ENCODE data around the gene MAST2. TPM values are rescaled to one million over a fixed set of nuclear protein-coding genes. Genes with fewer than 3 reads are reported as not detected.

Gene MAST2
- total RNA-seq (2012; rRNA removed) (12.5 and 14.2 TPM in 2 replicates), polyA plus RNA-seq (2012; rRNA removed) (41.0 and 44.0 TPM in 2 replicates), Bru-seq, nascent RNA (percentile 76 among the genes with signal in this experiment), BruChase-seq, experiment 1, labeled RNA remaining after a 6-hour chase (percentile 72 among the genes with signal in this experiment), BruChase-seq, experiment 2, labeled RNA remaining after a 2-hour chase (percentile 69 among the genes with signal in this experiment)
- 14.5 and 18.4 TPM in 2 replicates for polyA plus RNA-seq (2012; cell fraction: cytosol; rRNA removed)
- polyA plus RNA-seq (2012; cell fraction: nucleus; rRNA removed; ENCODE audit: low replicate concordance) = 287 and 303 TPM in 2 replicates
- long read RNA-seq, partial matches to known transcripts = 39 of 42 reads
- long read RNA-seq, other reads (novel, unspliced or antisense) = 3 of 42 reads

DNA sequence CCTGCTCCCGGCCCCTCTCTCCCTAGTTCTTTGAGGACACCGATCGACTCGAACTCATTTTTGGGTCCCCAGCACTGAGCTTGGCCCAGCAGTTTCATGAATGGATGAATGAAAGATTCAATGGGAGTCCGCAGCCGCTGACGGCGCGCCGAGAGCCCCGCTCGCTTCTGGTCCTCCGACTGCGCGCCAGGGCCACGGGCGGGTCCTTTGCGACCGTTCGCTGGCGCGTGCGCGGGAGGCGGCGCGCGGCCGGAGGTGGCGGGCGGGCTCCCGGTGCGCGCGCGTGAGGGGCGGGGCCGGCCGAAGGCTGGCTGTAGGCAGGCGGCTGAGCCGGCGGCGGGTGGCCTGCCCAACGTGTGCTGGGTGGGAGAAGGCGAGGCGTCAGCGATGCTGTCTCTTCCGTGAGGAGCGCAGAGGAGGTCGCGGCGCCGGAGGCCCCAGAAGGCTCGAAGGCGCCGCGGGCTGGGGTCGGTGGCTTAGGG is at the start of gene MAST2:
TSS of gene MAST2 (plus strand) at position 314 of the 482 bp plus-strand sequence. CDS start 284 bp downstream, outside the sequence.
- Histone ChIP-seq H2BK15ac (ENCODE audit: low read depth, low read length) (peak within 1 kb of the TSS; percentile 63; the same call in 1 of the 3 replicates), H2AK5ac (ENCODE audit: low read depth, low read length) (peak within 1 kb of the TSS; percentile 78), H3K56ac (ENCODE audit: extremely low read depth, insufficient read depth, low read length) (peak within 1 kb of the TSS; percentile 90), H3K27ac (ENCODE audit: insufficient read depth, low read length) (peak within 1 kb of the TSS; percentile 87), H3K4me1 (ENCODE audit: control insufficient read depth, insufficient read depth, low read length) (peaks cover 5% of the 10 kb centered on the region), H4K8ac (ENCODE audit: low read depth in 2 of 2, low read length in 2 of 2) (peak within 1 kb of the TSS; percentile 73 to 85), H3K9ac (ENCODE audit: low read depth, low read length) (peak within 1 kb of the TSS; percentile 81), H3K18ac (ENCODE audit: low read depth, low read length) (peak within 1 kb of the TSS; percentile 58; the same call in 1 of the 2 replicates), H2BK120ac (ENCODE audit: low read depth, low read length) (peak within 1 kb of the TSS; percentile 54), H4K91ac (ENCODE audit: insufficient read depth, low read depth, low read length) (peak within 1 kb of the TSS; percentile 87), H3K9me3 (ENCODE audit: control insufficient read depth, insufficient read depth, low read length) (no peaks in the 10 kb centered on the region), H2BK20ac (ENCODE audit: low read depth, low read length) (peak within 1 kb of the TSS; percentile 58), H3K14ac (replicated peaks; ENCODE audit: low read depth, low read length) (peak within 1 kb of the TSS; percentile 92), H2AFZ (replicated peaks; ENCODE audit: low read length, poor library complexity) (peak within 1 kb of the TSS; percentile 87), H3K36me3 (ENCODE audit: control insufficient read depth, insufficient read depth, low read length) (peaks cover under 1% of the 10 kb centered on the region; the same call in 1 of the 2 replicates), H3K4ac (ENCODE audit: low read depth, low read length) (peak within 1 kb of the TSS; percentile 75), H4K5ac (ENCODE audit: low read depth, low read length) (peak within 1 kb of the TSS; percentile 26; the same call in 1 of the 2 replicates), H3K4me3 (ENCODE audit: insufficient read depth, low read depth, low read length) (peak within 1 kb of the TSS; percentile 71), H3K4me2 (ENCODE audit: low read depth, low read length) (peak within 1 kb of the TSS; percentile 97), H3K9me1 (ENCODE audit: insufficient read depth, low read length) (peaks cover 5% of the 10 kb centered on the region), H3K79me1 (ENCODE audit: low read depth in 1 of 2, low read length in 2 of 2) (peaks cover 8 to 29% of the 10 kb centered on the region in 2 experiments), H2AK9ac (replicated peaks; ENCODE audit: low read depth, low read length, poor library complexity) (peak within 1 kb of the TSS; percentile 95), H3K27me3 (ENCODE audit: control insufficient read depth, insufficient read depth, low read length) (no peaks in the 10 kb centered on the region), H2BK5ac (ENCODE audit: low read depth, low read length, poor library complexity, severe bottlenecking) (peak within 1 kb of the TSS; percentile 84), H3K23ac (ENCODE audit: low read depth, low read length) (peak within 1 kb of the TSS; percentile 93), H4K20me1 (ENCODE audit: insufficient read depth, low read length) (peaks cover 10% of the 10 kb centered on the region)
- ATAC-seq (ENCODE audit: low read depth) = peak; percentile 91
- DNase-seq = peak; percentile 84
- dilution Hi-C loops (cut with HindIII; ENCODE audit: low sequenced_read_pairs, unreplicated experiment) = no loop called here
- CTCF ChIA-PET = interaction anchor here (0.6 kb wide), 1 partner anchor 13 kb away, joined by 3 read pairs; no protein-coding TSS in a partner anchor
- intact Hi-C loops (cut with micrococcal nuclease) = loop anchor here (2.0 to 5.0 kb wide), 3 partner anchors 36 to 117 kb away; partner anchors contain the start of genes GPBP1L1 and IPP
- POLR2A ChIA-PET (ENCODE audit: unreplicated experiment) = interaction anchor here (0.6 to 1.1 kb wide), 2 partner anchors 14 to 51 kb away, joined by 3 to 10 read pairs; no protein-coding TSS in a partner anchor
- BruUV-seq (replicated peaks) = no TSS peak
- WGBS, 2 experiments (ENCODE audit: extremely low coverage in 2 of 2, insufficient read length in 1 of 2) = 0% methylated on average over 33 of the region's 58 CpGs; no CpG with 5 or more reads in 1 of the 2 experiments
- TF ChIP-seq MAZ (IDR thresholded peaks at IDR 0.05; ENCODE audit: borderline replicate concordance, low read depth, low read length) (peak; percentile 79; the same call in 1 of the 2 replicates), MXI1 (IDR thresholded peaks at IDR 0.05; ENCODE audit: borderline replicate concordance, low read depth, low read length) (peak; percentile 82), BHLHE40 (IDR thresholded peaks at IDR 0.05; ENCODE audit: low read depth, low read length) (peak; percentile 42), NFE2L2 (IDR thresholded peaks at IDR 0.05; ENCODE audit: low read depth, low read length) (no peak)
- in situ Hi-C loops (cut with MboI; ENCODE audit: low sequenced_read_pairs) = no loop called here

Measured in IMR-90 (cell line).